Peyer's patch (tissue), 4 donors: Measurements from ENCODE around the gene NRN1L.

Source experiments
- CTCF ChIP-seq, 6 experiments: fragments of 450-650 bp in 4 of 6; fragments of 200-600 bp in 2 of 6; sonication (generic) in 1 of 6; IDR thresholded peaks; one replicate each; pipeline ENCODE4 v1.5.1; 2017 to 2019; ENCODE audit warnings: antibody characterized with exemption in 6 of 6, mild to moderate bottlenecking in 3 of 6, moderate library complexity in 1 of 6
- POLR2A ChIP-seq, 2 donors: fragments of 450-650 bp; IDR thresholded peaks; one replicate each; pipeline ENCODE4 v1.5.1; 2017; ENCODE audit warnings: antibody characterized with exemption in 2 of 2, mild to moderate bottlenecking in 2 of 2, moderate library complexity in 2 of 2

GRCh38 chr16:67857547-67858233 lies 27.0 kb upstream of the NRN1L start:
- TF ChIP-seq CTCF (IDR thresholded peaks at IDR 0.05): no peak
- TF ChIP-seq POLR2A (IDR thresholded peaks at IDR 0.05): no peak
